Stimulated activated CD8-positive, alpha-beta memory T cell treated with anti-CD3 and anti-CD28 coated beads, Interleukin-2, amount 100 ng/mL, for 48 hours (primary cell): Measurements from ENCODE around the gene AAGAB.

Experiments used
- DNase-seq, 2 donors: peaks; one replicate each; pipeline ENCODE4 v3.0.0-alpha.2; 2020; ENCODE audit warnings: low read depth in 2 of 2

AAGAB gene

GRCh38 chr15:67208396-67208795 is 46.1 kb downstream of the AAGAB start:
- no peak for DNase-seq

DNA sequence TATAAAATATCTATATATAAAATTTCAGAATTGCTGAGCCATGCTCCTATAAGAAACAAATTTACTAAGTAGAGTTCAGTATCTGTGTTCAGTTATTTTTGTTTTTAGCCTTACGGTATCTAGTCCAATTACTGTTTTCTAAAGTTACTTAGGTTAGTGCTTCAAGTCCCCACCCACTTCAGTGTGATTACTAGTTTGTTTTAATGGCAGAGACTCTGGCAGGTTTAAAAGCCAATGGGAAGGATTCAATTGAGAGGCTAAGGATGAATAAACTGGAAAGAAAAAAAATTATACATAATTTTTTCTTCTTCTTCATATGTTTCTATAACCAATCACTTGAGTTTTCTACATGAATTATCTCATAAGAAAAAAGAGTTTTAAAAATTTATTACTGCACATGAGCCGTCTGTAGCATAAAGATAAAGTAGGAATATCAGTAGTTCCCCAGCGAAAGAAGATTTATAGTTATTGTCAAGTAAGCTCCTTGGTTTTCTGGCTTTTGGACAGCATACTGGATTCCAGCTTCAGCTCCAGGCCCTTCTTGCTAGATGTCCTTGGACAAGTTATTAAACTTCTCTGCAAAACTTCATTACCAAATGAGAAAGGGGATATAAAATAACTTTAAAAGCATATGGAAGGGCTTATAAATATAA is 46.8 kb downstream of the AAGAB start:
- DNase-seq, result no peak

- no peak for DNase-seq
These were observed 51.5 kb downstream of the AAGAB start for GRCh38 chr15:67202991-67203390.

DNA sequence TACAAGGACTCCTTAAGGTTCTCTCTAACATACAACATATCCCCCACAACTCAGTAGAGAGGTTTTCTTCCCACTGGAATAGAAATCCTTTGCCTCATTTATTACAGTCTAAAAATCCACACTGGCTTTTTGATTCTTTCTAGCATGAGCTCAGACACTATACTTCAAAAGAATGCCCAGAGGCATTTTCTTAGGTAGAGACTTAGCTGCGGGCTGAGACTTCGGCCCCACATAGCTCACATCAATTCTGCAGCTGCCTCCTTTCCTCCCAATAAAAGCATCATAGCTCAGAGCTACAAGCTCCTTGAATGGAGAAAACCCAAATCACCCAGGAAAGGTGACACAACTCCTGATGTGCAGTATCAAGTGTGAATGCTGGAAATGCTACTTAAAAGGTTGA is 52.4 kb downstream of the AAGAB start:
- no peak for DNase-seq

DNA sequence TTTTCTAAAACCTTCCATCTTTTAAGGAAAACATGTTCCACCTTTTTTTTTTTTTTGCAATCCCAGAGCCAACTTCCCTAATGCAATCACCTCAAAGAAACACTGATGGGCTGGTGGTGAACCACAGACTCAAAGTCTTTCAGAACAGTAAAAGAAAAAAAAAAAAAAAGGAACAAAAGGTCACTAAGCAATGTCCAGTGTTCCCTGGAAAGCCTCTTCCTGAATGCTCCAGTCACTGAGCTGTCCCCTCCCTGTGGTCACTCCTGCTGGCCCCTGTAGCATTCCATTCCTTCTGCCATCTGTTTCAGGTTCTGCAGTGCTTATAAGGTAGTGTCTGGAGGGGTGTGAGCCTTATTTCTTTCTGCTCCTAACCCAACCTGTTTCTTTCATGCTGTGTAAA is 53.3 kb downstream of the AAGAB start:
- no peak for DNase-seq

- no peak for DNase-seq
These were observed 54.3 kb downstream of the AAGAB start for GRCh38 chr15:67199881-67200763.

- no peak for DNase-seq
These were observed 55.1 kb downstream of the AAGAB start for GRCh38 chr15:67199391-67199790.

- DNase-seq, result no peak
These were observed 56.2 kb downstream of the AAGAB start for GRCh38 chr15:67198157-67198754.

- DNase-seq, result no peak
These were observed 57.1 kb downstream of the AAGAB start for GRCh38 chr15:67197364-67197695.

DNA sequence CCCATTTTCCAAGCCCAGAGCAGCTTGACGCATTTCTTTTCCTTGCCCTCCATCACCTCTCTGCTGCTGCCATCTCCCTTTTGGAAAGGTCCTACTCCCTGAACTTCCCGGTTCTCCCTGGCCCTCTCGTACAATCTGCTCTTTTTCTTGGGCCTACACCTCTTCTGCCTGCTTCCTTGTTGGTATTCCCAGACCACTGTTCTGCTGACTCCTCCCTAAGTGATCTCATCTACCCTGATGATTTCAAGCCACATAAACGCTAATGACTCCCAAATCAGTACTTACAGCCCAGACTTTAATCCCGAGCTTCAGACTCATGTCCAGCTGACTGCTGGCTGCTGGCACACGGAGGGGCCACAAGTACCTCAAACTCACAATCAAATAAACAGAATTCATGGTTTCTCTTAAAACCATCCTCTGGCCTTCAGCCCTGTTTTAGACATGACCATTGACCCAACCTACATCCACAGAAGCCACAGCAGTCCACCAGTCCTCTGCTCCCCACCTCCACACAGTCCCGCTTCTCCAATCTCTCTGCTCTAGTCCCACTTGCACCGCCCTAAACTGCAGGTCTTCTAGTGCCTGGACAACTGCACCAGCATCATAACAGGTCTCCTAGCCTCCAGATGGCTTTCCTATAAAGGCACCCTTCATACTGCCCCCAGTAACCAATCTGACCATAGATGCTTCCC is 57.6 kb downstream of the AAGAB start:
- DNase-seq, result no peak

GRCh38 chr15:67196222-67196621 is 58.2 kb downstream of the AAGAB start:
- no peak for DNase-seq

GRCh38 chr15:67195305-67195704 is 59.2 kb downstream of the AAGAB start:
- DNase-seq, result no peak

DNA sequence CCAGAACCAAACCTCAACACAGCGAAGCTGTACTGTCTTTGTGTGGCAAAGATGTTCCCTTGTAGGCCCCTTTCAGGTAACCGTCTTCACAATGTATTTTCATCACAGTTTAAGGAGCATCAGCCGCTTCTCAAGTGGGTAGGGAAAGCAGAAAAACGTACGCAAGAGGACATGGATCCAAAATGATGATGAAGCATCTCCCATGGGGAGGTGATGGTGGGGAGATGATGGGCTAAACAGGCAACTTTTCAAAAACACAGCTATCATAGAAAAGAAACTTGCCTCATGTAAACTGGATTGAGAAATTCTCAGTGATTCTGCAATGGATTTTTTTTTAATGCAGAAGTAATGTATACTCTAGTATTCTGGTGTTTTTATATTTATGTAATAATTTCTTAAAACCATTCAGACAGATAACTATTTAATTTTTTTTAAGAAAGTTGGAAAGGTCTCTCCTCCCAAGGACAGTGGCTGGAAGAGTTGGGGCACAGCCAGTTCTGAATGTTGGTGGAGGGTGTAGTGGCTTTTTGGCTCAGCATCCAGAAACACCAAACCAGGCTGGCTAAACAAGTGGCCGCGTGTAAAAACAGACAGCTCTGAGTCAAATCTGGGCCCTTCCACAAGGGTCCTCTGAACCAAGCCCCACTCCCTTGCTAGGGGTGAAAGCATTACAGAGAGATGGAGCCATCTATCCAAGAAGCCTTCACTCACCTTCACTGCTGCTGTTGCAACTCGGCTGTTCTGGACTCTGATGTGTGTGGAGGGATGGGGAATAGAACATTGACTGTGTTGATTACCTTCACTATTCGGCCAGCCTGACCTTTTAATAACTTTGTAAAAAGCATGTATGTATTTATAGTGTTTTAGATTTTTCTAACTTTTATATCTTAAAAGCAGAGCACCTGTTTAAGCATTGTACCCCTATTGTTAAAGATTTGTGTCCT is 60.0 kb downstream of the AAGAB start:
- DNase-seq, result no peak

DNA sequence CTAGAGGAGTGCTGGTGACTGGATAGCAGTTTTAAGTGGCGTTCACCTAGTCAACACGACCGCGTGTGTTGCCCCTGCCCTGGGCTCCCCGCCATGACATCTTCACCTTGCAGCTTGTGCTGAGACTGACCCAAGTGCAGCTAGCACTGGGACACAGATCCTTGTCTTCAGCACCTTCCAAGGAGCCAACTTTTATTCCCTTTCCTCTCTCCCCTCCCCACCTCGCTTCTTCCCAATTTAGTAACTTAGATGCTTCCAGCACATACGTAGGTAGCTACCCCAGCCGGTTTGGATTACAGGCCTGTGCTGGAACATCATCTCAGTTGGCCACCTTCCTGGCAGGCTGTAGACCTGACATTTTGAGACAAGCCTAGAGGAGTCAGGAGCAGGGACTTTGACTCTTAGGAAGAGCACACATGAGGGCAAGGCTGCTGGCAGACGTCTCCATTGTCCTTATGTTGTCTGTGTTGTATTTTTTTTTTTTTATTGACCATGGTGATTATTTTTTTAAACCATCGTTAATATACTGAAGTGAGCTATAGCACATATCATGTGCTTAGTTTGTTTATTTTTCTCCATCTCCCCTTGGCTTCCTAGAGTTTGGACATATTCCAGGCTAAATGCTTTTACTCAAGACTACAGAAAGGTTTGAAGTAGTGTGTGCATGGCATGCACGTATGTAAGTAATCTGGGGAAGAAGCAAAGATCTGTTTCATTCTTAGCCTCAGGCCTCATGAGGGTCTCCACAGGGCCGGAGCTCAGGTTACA is 61.1 kb downstream of the AAGAB start:
- no peak for DNase-seq

DNA sequence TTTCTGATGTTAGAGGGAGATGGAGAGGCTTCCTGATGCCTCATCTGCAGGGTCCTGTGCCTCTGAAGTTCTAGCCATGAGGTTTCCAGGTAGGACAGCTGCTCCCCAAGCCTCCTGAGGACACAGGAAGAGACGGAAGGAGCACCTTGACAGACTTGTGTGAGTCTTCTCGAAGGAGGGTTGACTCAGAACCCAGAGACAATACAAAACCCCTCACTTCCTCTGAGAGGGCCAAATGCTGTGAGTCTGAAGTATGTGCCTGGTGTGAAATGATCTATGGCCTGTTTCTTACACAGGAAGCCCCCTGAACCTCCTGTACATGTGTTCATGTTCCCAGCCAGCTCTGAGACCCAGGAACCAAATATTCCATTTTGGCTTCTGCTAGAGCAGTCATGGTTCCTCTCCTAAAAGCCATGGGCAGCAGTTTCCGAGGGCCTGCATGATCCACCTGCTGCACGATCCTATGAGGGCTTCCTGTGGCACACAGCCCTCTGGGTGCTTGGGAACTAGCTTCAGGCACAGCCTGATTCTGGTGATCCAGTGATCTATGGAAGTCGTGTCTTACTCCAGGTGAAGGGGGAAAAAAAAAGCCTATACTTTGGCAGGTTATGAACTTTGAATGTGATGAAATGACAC is 62.2 kb downstream of the AAGAB start:
- no peak for DNase-seq

DNA sequence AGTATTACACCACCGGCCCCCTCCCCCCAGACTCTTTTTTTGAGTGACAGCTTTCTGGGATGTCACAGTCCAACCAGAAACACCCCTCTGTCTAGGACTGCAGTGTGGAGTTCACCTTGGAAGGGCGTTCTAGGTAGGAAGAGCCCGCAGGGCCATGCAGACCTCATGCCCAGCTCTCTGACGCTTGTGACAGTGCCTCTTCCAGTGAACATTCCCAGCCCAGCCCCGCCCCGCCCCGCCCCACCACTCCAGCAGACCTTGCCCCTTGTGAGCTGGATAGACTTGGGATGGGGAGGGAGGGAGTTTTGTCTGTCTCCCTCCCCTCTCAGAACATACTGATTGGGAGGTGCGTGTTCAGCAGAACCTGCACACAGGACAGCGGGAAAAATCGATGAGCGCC is 63.6 kb downstream of the AAGAB start:
- no peak for DNase-seq

- DNase-seq, result no peak
These were observed 64.1 kb downstream of the AAGAB start for GRCh38 chr15:67190326-67190725.

- no peak for DNase-seq
These were observed 65.0 kb downstream of the AAGAB start for GRCh38 chr15:67189326-67190051.

DNA sequence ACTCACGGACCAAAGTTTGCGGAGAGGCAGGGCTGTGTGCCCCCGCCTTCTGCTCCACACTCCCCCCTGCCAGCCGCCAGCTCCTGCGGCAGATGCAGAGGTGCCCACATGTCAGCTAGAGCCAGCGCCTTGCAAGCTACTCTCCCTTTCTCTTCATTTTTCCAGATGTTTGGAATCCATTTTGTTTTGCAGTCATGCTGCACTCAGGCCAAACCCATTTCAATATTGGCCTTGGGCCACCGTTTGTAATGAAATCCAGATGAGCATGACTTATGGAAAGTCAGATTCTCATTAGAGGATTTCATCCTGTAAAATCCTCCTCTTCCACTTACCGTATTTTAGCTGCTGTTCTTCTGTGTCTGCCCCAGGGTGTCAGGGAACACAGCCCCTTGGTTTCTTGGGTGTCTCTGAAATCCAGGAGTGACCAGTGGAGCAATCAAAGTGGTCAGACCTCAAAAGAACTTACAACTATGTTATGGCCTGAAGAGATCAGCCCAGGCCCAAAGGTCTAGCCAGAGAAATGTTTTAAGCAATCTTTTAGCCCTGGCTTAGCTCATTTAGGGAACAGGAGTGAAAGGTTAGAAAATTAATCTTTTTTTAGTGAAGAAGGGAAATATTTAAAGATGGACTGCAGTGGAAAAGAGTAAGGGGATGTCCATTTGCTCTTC is 65.8 kb downstream of the AAGAB start:
- DNase-seq, result no peak
